GM21381 (cell line): ENCODE results near the gene STAP1.
A peak's percentile ranks its signal among the peaks of the same experiment; 100 is the strongest.
"Not testable (repeated sequence)": the region's sequence is repeated elsewhere in the genome, so short reads cannot be mapped to it uniquely, and the experiment has no call there.

Source experiments
- ATAC-seq: cut with Tn5 transposase; IDR thresholded peaks from one replicate; pipeline ENCODE4 v1.9.1; 2021; ENCODE audit warnings: mild to moderate bottlenecking, moderate library complexity; ENCODE audit not compliant: unreplicated experiment

STAP1 gene, protein sequence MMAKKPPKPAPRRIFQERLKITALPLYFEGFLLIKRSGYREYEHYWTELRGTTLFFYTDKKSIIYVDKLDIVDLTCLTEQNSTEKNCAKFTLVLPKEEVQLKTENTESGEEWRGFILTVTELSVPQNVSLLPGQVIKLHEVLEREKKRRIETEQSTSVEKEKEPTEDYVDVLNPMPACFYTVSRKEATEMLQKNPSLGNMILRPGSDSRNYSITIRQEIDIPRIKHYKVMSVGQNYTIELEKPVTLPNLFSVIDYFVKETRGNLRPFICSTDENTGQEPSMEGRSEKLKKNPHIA

GRCh38 chr4:67558493-67558892, at the start of gene STAP1:
STAP1 (plus strand) TSS chr4:67558727; CDS start chr4:67558810, 83 bp downstream.
- ATAC-seq = peak; percentile 54

DNA sequence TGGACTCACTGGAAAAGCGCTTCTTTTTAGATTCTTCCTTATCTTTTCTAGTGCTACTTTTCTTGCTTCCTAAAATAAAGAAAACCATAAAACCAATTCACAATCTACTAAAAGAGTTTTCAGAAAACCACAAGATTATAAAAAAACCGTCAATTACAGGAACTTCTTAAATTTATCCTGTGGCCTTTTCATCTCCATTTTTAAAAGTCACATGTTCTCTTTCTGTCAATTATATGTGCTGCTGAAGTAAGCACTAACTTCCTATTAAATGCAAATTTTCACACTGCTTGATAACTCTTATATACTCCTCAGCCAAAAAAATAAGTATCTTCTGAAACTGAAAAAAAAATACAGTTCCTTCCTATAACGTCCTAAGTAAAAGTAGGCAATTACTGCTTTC, 46.0 kb upstream of the STAP1 start:
- no peak for ATAC-seq

- ATAC-seq = no peak
Observed at GRCh38 chr4:67520141-67520540, 38.4 kb upstream of the STAP1 start.

GRCh38 chr4:67521506-67521905, 37.0 kb upstream of the STAP1 start:
- ATAC-seq = peak; percentile 68

DNA sequence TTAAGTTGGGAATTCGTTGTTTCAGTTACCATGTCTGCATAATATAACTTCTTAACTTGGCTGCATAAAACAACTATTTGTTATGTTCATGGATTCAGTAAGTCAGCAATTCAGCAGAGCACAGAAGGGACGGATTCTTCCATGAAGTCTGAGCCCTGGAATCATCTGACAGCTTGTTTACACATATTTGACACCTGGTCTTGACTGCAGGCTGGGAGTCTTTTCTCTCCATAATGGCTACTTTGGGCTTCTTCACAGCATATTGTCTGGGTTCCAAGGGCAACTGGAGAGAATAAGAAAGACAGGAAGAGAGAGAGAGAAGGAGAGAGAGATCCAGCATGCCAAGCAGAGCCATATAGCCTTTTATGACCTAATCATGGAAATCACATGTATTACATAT, 36.3 kb upstream of the STAP1 start:
- no peak for ATAC-seq

- no peak for ATAC-seq
Observed at GRCh38 chr4:67522851-67523671, 35.5 kb upstream of the STAP1 start.

- ATAC-seq = not testable (repeated sequence)
Observed at GRCh38 chr4:67524140-67524539, 34.4 kb upstream of the STAP1 start.

- no peak for ATAC-seq
Observed at GRCh38 chr4:67531379-67531962, 27.1 kb upstream of the STAP1 start.

- not testable (repeated sequence) for ATAC-seq
Observed at GRCh38 chr4:67532397-67532796, 26.1 kb upstream of the STAP1 start.

- no peak for ATAC-seq
Observed at GRCh38 chr4:67533112-67533511, 25.4 kb upstream of the STAP1 start.

DNA sequence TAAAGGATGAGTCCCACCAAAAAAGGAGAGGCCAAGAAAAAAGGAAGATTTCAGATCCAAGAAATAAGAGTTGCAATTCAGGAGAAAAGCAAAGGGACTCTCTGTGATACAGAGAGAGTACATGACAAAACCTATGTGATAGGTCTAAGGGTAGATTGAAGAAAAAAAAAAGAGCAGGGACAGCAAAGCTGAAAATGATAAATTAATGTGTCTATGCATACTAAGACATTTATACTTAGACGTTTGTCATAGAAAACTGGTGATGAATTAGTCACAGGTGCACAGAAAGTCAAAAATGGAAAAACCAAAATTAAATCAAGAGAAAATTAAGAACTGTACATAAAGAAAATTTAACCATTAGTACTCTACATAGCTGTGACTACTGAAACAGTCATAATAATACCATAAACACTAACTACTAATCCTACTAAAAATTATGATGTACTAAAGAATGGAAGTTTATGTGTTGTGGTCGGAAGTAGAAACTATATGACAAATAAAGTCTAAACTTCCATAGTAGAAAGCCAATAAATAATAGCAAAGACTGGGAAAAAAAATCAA, 23.2 kb upstream of the STAP1 start:
- ATAC-seq = no peak

DNA sequence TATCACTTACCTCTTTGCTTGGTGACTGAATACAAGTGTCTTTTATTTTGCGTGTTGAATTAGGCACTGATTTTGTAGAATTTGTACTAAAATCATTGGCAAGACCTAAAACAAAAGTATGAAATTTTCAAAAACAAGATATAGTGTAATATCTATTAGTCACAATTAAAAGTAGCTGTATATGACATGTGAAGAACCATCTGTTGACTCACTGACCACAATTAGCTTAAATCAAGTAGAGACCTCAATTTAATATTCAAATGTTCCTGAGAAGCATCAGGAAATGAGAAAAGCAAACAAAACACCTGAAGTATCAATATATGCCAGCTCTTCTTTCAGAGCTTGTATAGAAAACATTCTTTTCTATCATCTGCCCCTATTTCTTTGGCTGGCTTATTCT, 18.7 kb upstream of the STAP1 start:
- no peak for ATAC-seq

DNA sequence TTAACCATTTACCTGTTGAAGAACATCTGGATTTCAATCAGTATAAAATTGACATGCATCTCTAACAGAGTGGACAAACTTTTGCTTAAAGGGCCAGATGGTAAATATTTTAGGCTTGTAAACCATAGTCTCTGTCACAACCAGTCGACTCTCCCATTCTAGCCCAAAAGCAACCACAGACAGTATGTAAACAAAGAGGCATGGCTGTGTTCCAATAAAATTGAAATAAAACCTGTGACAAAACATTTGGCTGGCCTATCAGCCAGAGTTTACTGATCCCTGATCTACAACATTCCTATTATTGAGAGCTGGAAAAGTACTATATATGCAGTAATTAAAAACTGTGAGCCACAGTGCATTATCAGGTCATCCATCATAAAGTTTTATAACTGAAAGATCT, 16.5 kb upstream of the STAP1 start:
- ATAC-seq = no peak

DNA sequence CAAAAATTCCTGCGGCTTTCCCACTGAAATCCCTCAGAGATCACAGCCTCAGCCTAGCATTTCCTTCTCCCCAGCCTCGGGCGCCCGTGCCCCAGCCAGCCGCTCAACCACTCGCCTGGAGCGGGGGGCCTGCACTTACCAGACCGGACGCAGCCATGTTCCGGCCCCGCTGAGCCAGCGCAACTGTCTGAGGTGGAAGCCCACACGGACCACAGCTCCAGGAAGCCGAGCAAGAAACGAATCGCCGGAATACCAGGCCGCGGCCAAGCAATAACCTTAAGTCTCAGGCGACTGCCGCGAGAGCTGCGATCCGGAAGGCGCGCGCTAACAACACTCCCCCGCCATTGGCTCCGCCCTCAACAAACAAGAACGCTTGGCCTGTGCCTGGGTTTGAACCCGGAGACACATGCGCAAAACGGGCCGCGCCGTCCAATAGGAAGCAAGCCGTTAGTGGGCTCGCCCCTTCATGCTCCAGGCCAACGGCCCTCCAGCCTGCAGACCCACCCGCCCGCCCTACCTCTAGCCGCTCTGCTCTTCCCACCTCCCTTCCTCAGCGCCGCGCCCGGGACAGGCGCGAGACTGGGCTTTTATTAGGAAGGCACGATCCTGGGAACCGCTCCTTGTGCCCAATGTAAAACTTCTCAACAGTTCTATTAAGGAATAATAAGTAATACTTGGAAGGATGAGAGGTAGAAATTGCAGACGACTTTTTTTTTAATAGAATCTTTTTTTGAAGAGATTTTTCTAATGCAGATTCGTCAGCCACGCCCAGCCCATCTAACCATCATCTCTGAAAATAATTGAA, 13.1 kb upstream of the STAP1 start, which contains the start of gene CENPC:
CENPC (minus strand) TSS at position 305 of the 805 bp plus-strand sequence; CDS start at position 157, 148 bp downstream.
- ATAC-seq = peak; percentile 95

DNA sequence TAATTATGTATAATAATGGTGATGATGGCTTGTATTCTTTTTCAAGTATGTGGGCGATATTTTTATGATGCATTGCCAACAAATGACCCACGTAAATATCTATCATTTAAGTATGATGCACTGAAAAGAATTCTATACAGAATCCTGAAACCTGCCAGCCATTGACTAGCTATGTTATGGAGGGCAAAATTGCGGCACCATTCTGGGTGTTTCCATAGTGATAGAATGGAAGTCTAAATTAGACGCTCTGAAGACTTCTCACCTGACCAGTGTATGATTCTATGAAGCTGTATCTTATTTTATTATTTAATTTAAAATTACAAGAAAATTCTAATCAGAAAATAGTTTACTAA, 12.5 kb upstream of the STAP1 start:
- ATAC-seq = no peak

DNA sequence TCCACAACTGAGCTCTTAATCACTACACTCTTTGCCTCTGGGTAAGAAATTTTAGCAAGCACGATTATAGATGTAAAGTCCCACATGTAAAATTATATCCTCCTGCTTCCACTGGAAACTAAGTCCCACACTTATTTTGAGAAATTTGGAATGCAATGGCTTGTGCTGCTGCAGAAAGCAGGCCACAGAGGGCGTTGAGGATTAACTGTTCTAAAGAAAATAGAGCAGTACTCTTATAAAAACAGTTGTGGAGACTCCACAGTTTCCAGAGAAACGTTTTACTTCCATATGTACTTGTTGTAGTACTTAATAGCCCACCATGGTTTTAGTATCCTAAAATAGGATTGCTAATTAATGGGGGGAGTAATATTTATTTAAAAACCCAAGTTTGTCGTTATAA, 11.6 kb upstream of the STAP1 start:
- no peak for ATAC-seq

GRCh38 chr4:67549123-67549522, 9.4 kb upstream of the STAP1 start:
- ATAC-seq = peak; percentile 31

GRCh38 chr4:67550451-67550850, 8.1 kb upstream of the STAP1 start:
- no peak for ATAC-seq

DNA sequence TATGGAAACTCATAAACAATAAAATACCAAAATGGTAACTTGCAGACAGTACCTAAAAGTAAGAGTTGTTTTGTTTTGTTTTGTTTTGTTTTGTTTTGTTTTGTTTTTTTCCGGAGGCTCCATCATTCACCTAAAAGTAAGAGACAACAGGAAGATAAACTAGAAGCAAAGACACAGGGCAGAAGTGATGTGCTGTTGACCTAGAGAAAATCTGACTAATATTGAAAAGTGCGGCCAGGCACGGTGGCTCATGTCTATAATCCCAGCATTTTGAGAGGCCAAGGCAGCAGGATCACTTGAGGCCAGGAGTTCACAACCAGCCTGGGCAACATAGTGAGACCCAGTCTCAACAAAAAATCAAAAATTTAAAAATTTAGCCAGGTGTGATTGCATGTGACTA, 7.7 kb upstream of the STAP1 start:
- ATAC-seq = no peak

GRCh38 chr4:67552146-67552792, 6.3 kb upstream of the STAP1 start:
- ATAC-seq = not testable (repeated sequence)
